Measurements from ENCODE around the gene GCNT2. TPM values are rescaled to one million over a fixed set of nuclear protein-coding genes. Genes with fewer than 3 reads are reported as not detected.

The GCNT2 gene
- total RNA-seq, 1 donor from 2014 or later = 8.2 TPM

- Mint-ChIP-seq H3K4me1 (ENCODE audit: low read depth) (peaks cover 12% of the 10 kb centered on the region), H3K27me3 (no peaks in the 10 kb centered on the region), H3K36me3 (ENCODE audit: insufficient read depth) (no peaks in the 10 kb centered on the region), H3K9me3 (ENCODE audit: low read depth) (peaks cover 5% of the 10 kb centered on the region), H3K27ac (no peak overlapping the region), H3K4me3 (ENCODE audit: low read depth) (no peak overlapping the region)
- TF ChIP-seq CTCF (IDR thresholded peaks at IDR 0.05; ENCODE audit: unreplicated experiment) = no peak
- DNase-seq (ENCODE audit: low spot score, unreplicated experiment) = no peak
Observed at GRCh38 chr6:10678456-10678855, 157.3 kb downstream of the GCNT2 start.

Other genes with a start within 250 kb of the GCNT2 start
- 4.7 and 10.0 TPM in 2 replicates for gene TFAP2A, start 106.3 kb upstream of the GCNT2 start, total RNA-seq
- gene C6orf52, start 173.3 kb downstream of the GCNT2 start, total RNA-seq = 3.5 and 4.8 TPM in 2 replicates
- 12.9 and 14.1 TPM in 2 replicates for gene PAK1IP1, start 173.6 kb downstream of the GCNT2 start, total RNA-seq
- gene TMEM14C, start 201.7 kb downstream of the GCNT2 start, total RNA-seq = 63.2 and 63.6 TPM in 2 replicates
- 52.7 and 56.2 TPM in 2 replicates for gene TMEM14B, start 226.5 kb downstream of the GCNT2 start, total RNA-seq

Data from progenitor cell of endocrine pancreas (in vitro differentiated cells).